Measurements from ENCODE around the gene PARD6G.
A peak's percentile ranks its signal among the peaks of the same experiment; 100 is the strongest.

PARD6G gene

DNA sequence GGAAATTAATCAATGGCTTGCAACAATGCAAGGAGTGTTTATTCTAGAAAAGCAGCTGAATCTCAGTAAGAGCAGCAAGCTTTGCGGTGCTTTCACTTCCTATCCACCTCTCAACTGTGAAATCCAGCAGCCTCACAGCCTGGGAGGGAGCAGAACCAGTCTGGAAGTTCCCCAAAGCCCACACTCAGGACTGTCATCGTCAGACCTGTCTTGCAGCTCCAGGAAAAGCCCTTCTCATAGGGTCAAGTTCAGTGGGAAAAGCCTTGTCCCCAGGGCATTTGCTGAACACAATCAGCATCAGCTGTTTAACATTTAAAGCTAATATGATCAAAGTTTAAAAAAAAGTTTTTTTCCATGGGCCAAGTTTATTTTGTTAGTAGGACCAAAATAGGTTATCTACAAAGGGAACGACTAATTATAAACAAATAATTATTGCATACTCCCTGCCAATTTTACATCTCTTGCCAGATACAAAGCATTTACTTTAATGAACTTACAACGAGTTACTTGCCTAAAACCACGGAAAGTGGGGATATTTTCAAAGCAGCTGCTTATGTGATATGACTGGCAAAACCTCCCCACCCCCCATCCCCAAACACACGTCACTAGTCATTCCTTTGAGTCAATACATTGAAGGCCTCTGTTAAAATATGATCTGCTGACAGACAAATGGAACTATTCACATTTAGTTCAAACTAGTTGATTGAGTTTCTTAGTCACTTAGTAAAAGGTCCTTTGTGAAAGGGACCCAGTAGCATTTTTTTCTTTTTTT lies 36.8 kb downstream of the PARD6G start:
- DNase-seq (ENCODE audit: low spot score) = no peak

DNA sequence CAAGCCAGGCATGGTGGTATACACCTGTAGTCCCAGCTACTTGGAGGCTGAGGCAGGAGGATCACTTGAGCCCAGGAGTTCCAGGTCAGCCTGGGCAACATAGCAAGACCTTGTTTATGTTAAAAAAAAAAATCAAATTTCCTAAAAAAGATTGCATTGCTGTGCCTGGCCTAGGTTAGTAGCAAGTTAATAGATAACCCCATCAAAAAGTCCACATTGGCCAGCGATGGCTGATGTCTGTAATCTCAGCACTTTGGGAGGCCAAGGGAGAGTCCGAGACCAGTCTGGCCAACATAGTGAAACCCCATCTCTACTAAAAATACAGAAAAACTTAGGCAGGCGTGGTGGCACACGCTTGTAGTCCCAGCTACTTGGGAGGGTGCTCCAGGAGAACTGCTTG lies 38.7 kb downstream of the PARD6G start:
- no peak for DNase-seq (ENCODE audit: low spot score)

DNA sequence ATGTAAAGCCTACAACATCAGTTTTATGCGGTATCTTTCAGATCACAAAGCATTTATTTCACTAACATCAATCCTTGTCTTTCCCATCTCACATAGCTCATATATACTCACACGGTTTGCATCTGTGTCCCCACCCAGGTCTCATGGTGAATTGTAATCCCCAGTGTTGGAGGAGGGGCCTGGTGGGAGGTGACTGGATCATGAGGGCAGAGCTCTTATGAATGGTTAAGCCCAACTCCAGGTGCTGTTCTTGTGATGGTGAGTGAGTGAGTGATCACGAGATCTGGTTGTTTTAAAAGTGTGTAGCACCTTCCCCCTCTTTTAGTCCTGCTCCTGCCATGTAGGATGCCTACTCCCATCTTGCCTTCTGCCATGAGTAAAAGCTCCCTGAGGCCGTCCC lies 42.0 kb downstream of the PARD6G start:
- DNase-seq (ENCODE audit: low spot score) = no peak

DNA sequence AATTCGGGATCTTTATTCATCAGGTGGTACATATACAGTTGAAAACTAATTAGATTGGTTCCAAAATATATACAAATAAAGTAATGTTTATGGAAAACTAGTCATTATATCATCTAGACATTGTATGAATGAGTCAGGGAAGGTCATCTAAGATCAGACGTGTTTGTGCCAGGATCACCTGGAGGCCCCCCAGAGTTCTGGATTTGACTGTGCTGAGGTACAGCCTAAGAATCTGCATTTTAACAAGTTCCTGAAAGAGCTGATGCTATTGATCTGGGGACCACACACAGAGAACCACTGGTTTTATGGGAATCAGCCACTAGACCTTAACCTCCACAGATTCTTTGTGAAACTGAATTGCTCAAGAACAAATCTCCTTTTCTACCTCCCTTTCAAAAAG lies 43.2 kb downstream of the PARD6G start:
- no peak for DNase-seq (ENCODE audit: low spot score)

DNA sequence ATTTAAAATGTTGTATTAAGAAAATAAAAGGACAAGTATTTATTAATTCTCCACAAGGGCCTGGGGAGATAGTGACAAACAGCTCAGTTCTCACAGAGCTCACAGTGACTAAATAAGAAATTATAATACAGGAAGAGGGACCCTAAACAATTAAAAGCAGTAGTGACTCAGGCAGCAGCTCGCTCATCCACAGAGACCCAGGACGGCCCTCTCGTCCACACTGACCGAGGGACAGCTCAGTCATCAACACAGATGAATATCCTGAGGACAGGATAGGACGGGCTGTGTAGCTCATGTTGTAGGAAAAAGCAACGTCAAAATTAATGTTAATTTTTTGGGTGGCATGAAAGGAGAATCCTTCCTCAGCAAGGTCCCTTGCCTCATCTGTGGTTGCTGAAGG lies 44.1 kb downstream of the PARD6G start:
- no peak for DNase-seq (ENCODE audit: low spot score)

DNA sequence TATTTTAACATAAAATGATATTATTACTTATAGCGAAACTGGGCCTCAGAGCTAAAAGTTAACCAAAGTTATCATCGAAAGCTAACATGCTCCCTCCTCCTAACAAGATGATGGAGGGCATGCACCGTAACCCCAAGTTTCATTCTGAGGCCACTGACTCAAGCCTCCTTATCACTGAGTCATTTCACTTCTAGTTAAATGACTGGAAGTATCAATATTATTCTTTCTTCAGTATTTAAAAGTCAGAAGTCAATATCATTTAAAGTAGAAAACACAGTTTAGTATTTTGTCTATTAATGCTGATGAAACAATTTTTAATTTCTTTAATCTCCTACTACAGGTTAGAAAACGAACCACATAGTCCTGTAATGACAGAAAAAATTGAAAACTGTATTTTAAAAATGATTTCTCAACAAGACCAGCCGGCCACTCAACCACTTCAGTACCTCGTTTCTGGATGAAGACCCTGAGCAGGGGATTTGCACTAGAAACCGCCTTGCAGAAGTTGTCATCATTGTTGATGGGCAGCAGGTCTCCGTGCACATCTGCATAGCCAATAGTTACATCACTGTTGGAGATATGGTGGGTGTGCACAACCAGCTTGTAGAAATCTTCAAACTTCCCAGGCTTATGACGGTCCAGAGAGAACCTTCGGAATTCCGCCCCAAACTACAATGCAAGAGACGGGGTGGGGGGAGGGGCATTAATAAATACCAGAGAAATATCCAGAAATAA lies 44.9 kb downstream of the PARD6G start:
- no peak for DNase-seq (ENCODE audit: low spot score)

DNA sequence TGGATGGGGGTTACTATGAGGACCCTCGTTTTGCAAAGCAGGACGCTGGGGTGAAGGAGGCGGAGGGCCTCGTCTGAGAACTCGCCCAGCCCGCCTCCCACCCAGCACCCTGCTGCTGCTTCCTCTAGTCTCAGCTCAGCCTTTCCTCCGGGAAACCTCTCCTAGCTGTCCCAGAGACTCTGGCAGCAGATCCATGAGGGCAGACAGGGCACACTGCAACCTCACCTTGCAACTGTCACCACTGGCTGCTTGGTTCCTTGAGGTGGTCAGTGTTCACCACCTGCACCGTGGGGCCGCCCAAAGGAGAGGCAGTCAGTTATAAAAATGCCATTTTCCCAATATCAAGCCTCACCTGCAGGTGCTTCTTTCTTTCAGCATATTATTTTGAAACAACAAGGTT lies 45.6 kb downstream of the PARD6G start:
- DNase-seq (ENCODE audit: low spot score) = no peak

DNA sequence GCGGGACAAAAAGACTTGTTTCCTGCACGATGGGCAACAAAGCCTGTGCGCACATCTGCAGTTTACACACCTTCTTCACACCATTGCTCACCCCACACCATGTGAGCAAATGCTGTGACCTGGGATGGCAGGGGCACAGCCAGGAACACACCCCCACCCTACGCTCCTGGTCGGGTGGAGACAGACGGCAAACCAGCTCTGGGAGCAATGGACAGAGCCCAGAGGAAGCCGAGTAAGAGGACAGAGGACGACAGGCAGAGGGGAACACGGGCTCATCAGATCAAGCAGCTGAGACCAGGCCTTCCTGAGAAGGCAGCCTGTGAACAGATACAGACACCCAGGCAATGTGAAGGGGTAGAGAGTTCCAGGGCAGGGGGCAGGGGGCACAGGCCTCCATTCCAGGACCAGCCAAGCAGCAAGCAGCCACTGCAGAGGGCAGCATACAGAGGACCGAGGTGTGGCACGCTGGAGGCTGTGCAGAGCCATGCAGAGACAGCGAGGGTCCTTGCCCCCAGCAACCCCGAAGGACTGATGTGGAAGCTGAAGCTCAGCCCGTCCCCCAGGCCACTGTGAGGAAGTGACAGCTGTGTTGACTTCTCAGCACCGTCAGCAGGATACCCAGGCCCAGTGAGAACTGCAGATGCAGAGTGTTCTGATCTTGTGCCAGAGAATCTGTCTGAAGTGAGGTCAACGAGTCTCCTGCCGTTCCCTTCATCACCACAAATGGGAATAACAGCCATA lies 46.2 kb downstream of the PARD6G start:
- no peak for DNase-seq (ENCODE audit: low spot score)

DNA sequence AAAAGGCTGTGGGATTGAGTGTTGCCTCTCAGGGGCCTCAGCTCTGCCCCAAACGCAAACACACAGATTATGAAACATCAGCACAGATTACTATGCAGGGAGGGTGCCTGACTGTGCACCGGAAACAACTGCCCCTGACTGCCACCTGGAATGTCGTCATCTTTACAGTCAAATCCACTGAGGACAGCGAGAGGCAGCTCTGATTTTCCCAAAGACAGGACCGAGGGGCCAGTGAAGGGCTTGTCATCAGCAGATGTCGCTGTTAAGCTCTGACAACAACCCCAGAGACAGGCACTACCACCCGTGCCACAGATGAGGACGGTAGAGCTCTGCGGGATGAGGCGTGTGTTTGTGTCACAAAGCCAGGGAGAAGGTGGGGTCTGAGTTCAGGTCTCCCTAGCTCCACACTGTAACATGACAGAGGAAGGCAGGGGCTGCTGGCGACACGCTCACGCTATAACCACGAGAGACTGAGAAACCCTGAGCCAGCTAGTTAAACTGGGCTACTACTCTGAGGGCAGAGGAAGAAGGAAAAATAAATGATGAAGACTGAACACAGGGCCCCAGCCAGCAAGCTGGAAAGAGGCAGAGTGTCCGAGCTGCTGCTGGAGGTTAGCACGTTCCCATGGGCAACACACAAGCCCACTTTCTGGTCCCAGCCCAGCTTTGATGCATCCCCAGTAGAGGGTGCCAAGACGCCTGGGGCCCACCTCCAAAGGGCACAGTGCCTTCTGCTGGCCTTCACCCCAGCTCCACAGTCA lies 47.0 kb downstream of the PARD6G start:
- DNase-seq (ENCODE audit: low spot score) = no peak

DNA sequence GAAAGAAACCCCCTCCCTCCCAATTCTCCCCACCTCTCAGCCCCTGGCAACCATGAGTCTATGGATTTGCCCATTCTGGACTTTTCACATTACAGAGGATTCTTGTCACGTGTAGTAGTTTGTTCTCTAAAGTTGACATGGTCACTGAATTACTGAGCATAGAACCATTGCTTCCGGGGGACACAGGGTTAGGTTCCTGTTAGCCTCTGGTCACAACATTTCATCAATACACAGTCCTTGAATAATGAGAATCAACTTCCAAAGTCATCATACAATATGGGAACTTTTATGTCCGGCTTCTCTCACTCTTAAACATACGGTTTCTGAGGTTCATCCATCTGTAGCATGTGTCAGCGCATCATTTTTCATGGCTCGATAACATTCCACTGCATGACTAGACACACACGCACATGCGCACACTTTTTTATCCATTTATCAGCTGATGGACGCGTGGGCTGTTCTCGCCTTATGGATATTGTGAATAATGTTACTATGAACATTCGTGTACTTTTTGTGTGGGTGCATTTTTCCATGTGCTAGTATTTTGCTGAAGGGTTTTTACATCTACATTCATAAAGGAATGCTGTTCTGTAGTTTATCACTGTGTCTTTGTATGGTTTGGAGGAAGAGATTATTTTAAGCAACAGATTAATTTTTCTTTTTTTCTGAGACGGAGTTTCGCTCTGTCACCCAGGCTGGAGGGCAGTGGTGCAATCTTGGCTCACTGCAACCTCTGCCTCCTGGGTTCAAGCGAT lies 48.1 kb downstream of the PARD6G start:
- DNase-seq (ENCODE audit: low spot score) = no peak

DNA sequence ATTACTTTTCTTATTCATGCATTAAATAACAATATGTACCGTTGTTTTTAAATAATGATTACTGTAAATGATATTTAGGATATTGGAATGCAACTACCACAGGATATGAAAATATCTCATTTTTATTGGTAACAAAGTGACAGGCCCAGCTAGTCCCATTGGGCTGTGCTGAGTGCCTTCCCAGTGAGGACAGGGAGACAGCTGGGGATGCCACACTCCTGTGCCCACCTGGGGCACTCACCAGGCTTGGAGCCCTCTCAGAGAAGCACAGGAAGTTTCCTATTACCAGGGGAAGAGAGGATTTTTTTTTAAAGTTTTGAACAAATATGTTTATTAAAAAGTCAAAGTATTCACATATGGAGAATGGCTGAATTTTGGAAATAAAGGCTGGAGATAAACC lies 48.9 kb downstream of the PARD6G start:
- DNase-seq (ENCODE audit: low spot score) = no peak

DNA sequence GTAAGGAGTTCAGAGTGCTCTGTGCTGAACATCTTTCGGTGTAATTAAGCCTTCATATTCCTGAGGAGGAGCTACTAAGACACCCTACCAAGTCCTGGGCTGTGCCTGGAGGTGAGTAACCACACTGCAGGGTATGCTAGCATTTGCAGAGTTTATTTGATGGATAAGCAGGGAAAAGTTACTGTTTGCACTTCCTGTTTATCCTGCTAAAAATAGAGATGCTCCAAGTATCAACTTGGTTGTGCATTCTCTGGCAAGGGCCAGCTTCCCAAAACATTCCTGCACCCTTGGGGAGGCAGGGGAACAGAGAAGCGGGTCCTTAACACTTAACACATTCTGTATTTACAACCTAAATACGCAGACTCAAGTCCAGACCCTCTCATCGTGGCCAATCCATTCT lies 49.8 kb downstream of the PARD6G start:
- no peak for DNase-seq (ENCODE audit: low spot score)

DNA sequence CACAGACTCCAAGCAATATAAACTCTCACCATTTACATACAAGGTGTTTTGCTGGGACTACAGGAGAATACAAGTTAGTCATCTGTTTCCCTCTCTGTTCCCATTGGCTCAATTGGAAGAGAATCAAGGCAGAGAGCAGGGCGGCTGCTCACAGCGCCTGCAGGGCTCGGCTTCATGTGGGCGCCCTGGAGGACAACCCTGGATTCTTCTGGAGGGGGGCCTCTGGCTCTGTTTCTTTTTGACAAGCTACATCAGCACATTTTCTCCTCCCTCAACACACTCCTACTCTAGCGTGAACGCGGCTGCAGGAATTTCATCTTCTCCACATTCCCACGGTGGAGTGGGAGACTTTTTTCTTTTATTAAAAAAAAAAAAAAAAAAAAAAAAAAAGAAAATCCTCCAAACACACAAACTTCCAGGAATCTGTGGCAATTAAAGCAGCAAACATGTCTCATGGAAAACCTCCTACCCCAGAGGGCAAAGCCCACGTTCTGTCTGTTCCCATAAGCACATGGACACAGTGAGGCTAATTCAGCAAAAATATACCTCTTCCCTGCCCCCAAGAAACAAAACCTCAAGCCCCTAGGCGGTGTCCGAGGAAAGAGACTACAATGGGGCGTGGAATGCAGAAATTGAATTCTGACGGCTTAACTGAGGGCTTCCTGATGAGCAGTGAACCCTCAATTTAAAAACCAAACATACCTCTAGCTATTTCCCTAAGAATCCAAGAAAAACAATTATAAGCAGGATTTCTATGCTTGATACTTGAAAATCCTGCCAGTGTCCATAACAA lies 50.6 kb downstream of the PARD6G start:
- no peak for DNase-seq (ENCODE audit: low spot score)

DNA sequence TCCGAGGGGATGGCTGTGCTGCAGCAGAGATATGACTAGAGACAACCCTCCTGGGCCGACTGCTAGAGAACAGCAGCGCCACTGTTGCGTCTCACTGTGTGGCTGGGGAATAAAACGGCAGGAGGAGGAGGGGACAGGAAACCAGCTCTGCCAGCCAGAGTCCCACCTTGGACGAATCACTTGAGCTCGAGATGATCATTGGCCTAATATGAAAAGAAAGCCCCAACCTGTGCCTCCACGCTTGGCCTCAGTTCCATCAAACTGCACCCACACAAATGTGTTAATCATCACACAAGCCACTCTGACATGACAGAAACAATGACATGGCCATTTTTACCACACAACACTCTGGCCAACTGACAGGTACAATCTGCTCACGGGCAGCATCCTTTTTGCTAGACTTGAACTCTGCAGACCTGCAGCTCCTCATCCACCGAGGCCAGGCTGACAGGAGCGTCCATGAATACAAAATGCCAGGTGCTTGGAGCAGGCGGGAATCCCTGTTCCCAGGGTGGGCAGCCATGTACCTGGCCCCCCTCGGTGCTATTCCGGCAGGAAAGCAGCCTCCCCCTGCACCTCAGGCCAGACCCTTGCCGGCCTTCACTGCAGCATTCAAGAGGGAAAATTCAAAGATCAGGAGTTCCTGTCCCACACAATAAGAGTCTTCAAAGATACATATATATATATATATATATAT lies 52.3 kb downstream of the PARD6G start:
- DNase-seq (ENCODE audit: low spot score) = no peak

DNA sequence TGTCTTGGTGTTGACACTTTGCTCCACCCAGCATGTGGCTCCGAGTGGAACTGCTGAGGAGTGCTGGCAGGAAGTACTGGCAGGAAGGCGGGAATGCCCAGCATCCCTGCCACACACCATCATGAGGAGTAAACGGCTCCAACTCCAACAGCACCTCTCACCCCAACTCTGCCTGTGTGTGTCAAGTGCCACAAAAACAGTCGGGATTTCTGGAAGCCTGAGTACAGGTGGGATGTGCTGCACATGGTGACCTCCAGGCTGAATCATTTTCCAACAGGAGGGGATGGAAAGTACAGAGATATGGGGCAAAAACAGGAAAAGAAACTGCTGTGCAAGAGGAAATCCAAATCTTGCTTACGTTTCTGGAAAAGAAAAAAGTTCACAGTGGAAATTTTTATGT lies 53.6 kb downstream of the PARD6G start:
- peak; percentile 10 for DNase-seq (ENCODE audit: low spot score)

DNA sequence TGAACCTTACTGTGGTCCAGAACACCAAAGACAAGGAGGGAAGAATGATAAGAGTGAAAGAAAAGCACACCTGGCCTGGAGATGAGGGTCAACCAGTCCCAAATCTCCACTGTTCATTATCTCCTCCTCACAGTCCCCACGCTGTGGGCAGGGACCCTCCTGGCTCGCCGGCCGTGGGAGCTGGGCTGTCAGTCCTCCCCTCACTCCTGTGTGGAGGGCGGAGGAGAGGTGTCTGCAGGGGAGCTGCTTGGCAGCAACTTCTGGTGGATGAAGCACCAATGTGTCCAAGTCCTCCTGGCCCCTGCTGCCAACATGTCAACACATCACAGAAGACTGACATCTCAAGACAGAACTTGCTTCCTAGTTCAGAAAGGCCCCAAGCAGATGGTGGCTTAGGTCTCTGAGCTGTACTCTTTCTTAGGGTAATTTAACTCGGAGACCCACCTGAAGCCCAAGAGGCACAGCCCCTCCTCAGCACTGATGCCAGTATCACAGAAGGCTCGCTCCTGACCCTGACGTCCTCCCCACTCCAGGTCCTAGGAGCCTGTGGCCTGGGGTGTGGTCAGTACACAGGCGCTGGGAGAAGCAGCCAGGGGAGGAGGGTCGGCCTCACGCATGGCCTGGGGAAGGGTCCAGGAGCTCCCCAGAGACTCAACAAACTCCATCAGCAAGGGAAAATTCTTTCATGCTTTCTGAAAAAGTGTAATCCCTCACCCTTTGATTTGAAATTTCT lies 54.5 kb downstream of the PARD6G start:
- peak; percentile 7 for DNase-seq (ENCODE audit: low spot score)

DNA sequence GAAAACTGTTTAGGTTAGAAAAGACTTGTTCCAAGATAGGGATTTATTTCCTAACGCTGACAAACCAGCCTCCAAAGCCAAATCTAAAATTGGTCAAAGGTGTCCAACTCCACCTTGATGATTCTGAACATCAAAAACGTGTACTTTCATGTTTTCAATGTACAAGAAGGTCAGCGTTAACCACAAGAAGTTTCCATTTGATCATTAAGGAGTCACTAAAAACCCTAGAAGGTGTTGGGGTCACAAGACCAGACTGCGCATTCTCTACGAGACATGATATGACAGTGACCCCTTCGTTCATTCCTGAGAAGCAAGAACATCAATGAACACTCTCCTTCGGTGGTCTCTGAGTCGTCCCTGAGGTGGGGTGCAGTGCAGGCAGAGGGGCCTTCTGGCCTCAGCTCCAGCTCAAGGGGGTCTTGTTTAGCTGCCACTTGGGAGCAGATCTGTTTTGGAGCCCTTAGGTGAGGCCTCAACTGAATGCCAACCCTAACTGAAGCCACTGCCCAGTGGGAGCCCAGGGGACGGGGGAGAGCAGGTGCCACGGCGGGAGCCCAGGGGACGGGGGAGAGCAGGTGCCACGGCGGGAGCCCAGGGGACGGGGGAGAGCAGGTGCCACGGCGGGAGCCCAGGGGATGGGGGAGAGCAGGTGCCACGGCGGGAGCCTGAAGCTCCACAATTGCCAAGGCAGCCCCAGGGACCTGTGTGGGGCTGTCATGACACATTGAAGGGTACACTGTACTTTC lies 55.2 kb downstream of the PARD6G start:
- peak; percentile 18 for DNase-seq (ENCODE audit: low spot score)

DNA sequence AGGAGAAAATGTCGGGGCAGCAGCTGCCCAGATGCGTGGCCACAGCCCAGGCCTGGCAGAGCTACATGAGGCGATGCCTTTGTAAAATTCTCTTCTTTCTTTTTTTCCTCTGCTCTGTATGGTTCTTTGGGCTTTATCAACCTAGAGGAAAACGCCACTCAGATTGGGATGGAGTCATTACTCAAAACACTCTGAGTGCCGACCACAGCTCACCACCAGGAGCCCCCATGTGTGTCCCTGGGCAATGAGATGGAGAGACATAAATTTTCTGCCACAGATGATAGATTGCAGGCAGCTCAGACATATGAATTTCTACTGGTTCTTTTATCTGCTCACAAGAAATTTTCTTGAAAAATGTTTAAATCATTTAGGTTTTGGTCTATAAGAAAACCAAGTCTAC lies 56.0 kb downstream of the PARD6G start:
- DNase-seq (ENCODE audit: low spot score) = no peak

DNA sequence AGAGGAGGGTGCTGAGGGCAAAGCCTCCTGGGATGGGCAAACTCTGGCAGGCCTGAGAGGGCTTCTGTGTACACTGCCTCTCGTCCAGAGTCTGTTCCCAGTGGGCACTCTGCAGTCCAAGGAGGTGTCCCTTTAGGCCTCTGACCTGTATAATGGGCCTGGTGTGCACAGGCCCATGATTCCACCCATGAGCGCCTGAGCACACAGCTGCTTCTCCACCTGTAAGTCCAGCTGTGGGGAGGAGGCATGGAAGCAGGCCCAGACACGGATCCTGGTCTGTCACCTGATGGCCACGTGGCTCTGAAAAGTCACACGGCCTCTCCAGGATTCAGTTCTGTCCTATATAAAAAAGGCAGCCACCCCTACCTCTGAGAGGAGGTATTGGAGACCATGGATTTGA lies 57.0 kb downstream of the PARD6G start:
- DNase-seq (ENCODE audit: low spot score) = no peak
